ENCODE data around the gene NLRP7. TPM values are rescaled to one million over a fixed set of nuclear protein-coding genes. Genes with fewer than 3 reads are reported as not detected.

The NLRP7 gene
- total and polyA plus RNA-seq, 11 donors = not detected

DNA sequence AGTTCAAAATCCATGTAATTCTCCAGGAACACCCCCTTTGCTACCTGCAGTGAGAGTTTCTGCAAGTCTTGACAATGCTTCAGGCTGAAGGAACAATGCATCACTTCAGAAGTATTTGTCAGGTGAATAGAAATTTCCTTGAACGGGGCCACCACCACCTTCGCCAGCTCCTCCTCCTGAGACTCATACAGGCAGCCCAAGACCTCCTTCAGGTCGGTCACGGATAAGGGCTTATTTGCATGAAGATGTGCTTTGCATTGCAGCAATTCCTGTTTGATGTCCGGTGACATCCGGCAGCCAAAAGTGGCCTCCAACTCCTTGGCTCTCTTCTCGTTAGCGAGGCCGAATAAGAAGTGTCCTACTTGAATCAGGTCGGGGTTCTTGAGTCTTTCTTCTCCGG, 8.4 kb downstream of the NLRP7 start:
- Histone ChIP-seq H3K27me3 (peaks cover 0 to 22% (median 0%) of the 10 kb centered on the region in 9 donors), H3K4me3 (no peak overlapping the region), H3K9me3 (no peaks in the 10 kb centered on the region), H3K4me1 (no peaks in the 10 kb centered on the region), H3K27ac (no peak overlapping the region), H3K36me3 (no peaks in the 10 kb centered on the region)
- DNase-seq (no peak), ATAC-seq (no peak)
- intact Hi-C loops (cut with DNase I) = no loop called here
- no peak for TF ChIP-seq POLR2A (IDR thresholded peaks at IDR 0.05)
- TF ChIP-seq, protein P1, sequence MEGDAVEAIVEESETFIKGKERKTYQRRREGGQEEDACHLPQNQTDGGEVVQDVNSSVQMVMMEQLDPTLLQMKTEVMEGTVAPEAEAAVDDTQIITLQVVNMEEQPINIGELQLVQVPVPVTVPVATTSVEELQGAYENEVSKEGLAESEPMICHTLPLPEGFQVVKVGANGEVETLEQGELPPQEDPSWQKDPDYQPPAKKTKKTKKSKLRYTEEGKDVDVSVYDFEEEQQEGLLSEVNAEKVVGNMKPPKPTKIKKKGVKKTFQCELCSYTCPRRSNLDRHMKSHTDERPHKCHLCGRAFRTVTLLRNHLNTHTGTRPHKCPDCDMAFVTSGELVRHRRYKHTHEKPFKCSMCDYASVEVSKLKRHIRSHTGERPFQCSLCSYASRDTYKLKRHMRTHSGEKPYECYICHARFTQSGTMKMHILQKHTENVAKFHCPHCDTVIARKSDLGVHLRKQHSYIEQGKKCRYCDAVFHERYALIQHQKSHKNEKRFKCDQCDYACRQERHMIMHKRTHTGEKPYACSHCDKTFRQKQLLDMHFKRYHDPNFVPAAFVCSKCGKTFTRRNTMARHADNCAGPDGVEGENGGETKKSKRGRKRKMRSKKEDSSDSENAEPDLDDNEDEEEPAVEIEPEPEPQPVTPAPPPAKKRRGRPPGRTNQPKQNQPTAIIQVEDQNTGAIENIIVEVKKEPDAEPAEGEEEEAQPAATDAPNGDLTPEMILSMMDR (IDR thresholded peaks at IDR 0.05) = no peak
- WGBS, 4 donors = 70 to 77% (median 74%) methylated on average over 11 of the region's 11 CpGs

DNA sequence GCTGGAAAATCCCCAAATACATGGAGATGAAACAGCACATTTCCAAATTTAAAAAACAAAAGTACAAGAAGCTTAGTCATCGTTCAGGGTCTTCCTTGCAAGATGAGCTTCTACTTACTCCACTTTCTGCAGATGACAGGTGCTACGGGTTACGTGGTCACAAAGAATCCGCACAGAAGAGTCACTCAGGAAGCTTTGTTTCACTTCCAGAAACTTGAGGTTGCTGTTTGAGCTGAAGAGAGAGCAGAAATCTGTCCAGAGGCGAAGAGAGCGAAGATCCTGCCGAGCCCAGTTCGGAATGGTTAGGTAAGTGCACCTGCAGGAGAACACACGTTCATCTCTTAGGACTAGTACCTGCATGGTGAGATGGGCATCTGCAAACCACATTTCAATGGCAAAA, 9.4 kb downstream of the NLRP7 start:
- no peak overlapping the region for H3K4me3 ChIP-seq
- H3K9me3 ChIP-seq = no peaks in the 10 kb centered on the region
- no peak overlapping the region for H3K27ac ChIP-seq
- 74 to 79% (median 76%) methylated on average over 9 of the region's 9 CpGs for WGBS, 4 donors
- intact Hi-C loops (cut with DNase I) = no loop called here
- H3K4me1 ChIP-seq = no peaks in the 10 kb centered on the region
- DNase-seq = no peak
- H3K27me3 ChIP-seq = peaks cover 0 to 22% (median 0%) of the 10 kb centered on the region in 9 donors
- no peak for ATAC-seq
- no peaks in the 10 kb centered on the region for H3K36me3 ChIP-seq
- TF ChIP-seq, protein P1 (IDR thresholded peaks at IDR 0.05) = no peak
- no peak for TF ChIP-seq POLR2A (IDR thresholded peaks at IDR 0.05)

DNA sequence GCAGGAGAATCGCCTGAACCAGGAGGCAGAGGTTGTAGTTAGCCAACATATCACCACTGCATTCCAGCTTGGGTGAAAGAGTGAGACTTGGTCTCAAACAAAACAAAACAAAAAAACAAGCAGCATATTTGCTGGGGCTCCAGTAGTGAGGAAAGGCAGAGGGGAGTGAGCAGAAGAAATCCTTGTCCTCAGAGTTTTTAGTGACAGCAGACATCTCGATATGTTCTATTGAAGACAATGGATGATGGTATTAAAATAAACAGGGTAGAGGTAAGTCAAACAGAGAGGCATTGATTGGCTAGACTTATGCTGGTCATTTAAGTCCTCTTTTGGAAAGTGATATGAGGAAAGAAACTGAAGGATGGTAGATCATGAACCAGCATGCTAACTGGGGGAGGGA, 19.0 kb downstream of the NLRP7 start:
- TF ChIP-seq, protein P1 (IDR thresholded peaks at IDR 0.05) = no peak
- no peak for TF ChIP-seq POLR2A (IDR thresholded peaks at IDR 0.05)
- WGBS, 4 donors = 88 to 97% (median 92%) methylated on average over 2 of the region's 2 CpGs
- H3K27ac ChIP-seq = no peak overlapping the region
- H3K9me3 ChIP-seq = peaks cover 0 to 24% (median 12%) of the 10 kb centered on the region in 12 donors
- H3K27me3 ChIP-seq = peaks cover 0 to 3% (median 0%) of the 10 kb centered on the region in 9 donors
- DNase-seq (no peak), ATAC-seq (no peak)
- intact Hi-C loops (cut with DNase I) = loop anchor here in 3 of 10 donors (10.0 kb wide), 3 partner anchors 253 to 273 kb away; partner anchors contain the start of gene LILRB4 (in 1 of the 3)
- H3K4me1 ChIP-seq = no peaks in the 10 kb centered on the region
- H3K4me3 ChIP-seq = no peak overlapping the region
- no peaks in the 10 kb centered on the region for H3K36me3 ChIP-seq

DNA sequence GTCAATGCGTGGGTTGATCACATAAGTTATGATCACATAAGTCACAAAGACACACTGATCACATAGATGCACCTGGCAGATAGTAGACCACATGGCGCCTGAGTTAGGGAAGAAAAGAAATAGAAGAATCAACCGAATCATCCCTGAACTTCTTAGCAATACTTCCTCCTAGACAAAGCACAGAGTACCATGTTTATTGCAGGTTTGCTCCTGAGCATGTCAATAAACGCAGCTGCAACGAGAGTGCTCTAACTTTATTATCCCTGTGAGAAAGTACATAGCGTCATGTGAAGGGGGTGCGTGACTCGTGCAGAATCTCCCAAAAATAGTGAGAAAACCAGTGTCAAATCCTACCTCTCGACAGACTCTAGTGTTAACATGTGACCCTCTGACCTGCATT, 24.1 kb downstream of the NLRP7 start:
- Histone ChIP-seq H3K36me3 (no peaks in the 10 kb centered on the region), H3K27me3 (peaks cover 0 to 20% (median 0%) of the 10 kb centered on the region in 9 donors), H3K4me3 (no peak overlapping the region), H3K9me3 (peaks cover 0 to 14% (median 4%) of the 10 kb centered on the region in 12 donors), H3K4me1 (no peaks in the 10 kb centered on the region), H3K27ac (no peak overlapping the region)
- TF ChIP-seq POLR2A (IDR thresholded peaks at IDR 0.05) = no peak
- TF ChIP-seq, protein P1 (IDR thresholded peaks at IDR 0.05) = no peak
- no peak for ATAC-seq
- intact Hi-C loops (cut with DNase I) = loop anchor here in 3 of 10 donors (10.0 kb wide), 3 partner anchors 248 to 268 kb away; partner anchors contain the start of gene LILRB4 (in 1 of the 3)
- no peak for DNase-seq
- WGBS, 4 donors = 70 to 77% (median 72%) methylated on average over 9 of the region's 9 CpGs
